Measurements from ENCODE around the gene TPRG1. TPM values are rescaled to one million over a fixed set of nuclear protein-coding genes. Genes with fewer than 3 reads are reported as not detected.

The TPRG1 gene
- total and polyA plus RNA-seq, 2 of the 8 experiments (the other 6 are each of a cell fraction or from before 2014, with no cell fraction given) = 0.37 to 0.47 TPM

GRCh38 chr3:189235214-189235613 is 63.4 kb downstream of the TPRG1 start:
- H2BK120ac ChIP-seq (replicated peaks; ENCODE audit: low read depth, low read length) = no peak overlapping the region
- H3K18ac ChIP-seq (ENCODE audit: extremely low read depth, low read length) = no peak overlapping the region
- no peak overlapping the region for H3K4me3 ChIP-seq (ENCODE audit: extremely low read depth in 1 of 4, insufficient read depth in 2 of 4, low read depth in 3 of 4, low read length in 4 of 4)
- CTCF ChIA-PET (ENCODE audit: partially characterized antibody) = interaction anchor here (0.6 to 3.6 kb wide), 8 partner anchors 19 to 1042 kb away, joined by 3 to 16 read pairs (median 3); no protein-coding TSS in a partner anchor
- no peak overlapping the region for H2BK5ac ChIP-seq (ENCODE audit: low read depth, low read length)
- no peaks in the 10 kb centered on the region; the same call in 1 of the 2 replicates for H3K23me2 ChIP-seq (ENCODE audit: low read depth, low read length)
- H4K8ac ChIP-seq (ENCODE audit: extremely low read depth, insufficient read depth, low read length) = no peak overlapping the region
- H3K9me3 ChIP-seq (ENCODE audit: insufficient read depth in 2 of 2, low read depth in 1 of 2, low read length in 1 of 2) = no peaks in the 10 kb centered on the region
- H3K4ac ChIP-seq (replicated peaks; ENCODE audit: insufficient read length, low read depth, low read length) = no peak overlapping the region
- H3K23ac ChIP-seq (ENCODE audit: insufficient read length) = no peak overlapping the region
- POLR2A ChIA-PET (ENCODE audit: partially characterized antibody) = no interaction called here
- no peak overlapping the region for H4K5ac ChIP-seq (ENCODE audit: insufficient read length, low read depth, low read length)
- H3K79me1 ChIP-seq (ENCODE audit: low read depth, low read length) = no peaks in the 10 kb centered on the region
- no peaks in the 10 kb centered on the region for H3K27me3 ChIP-seq (replicated peaks in 1 of 4; ENCODE audit: control insufficient read depth in 3 of 4, extremely low read depth in 1 of 4, insufficient read depth in 3 of 4, low read length in 3 of 4)
- FAIRE-seq (no peak), DNase-seq (ENCODE audit: low read depth in 1 of 2, low spot score in 2 of 2) (no peak)
- H3K79me2 ChIP-seq (ENCODE audit: control insufficient read depth in 1 of 2, insufficient read depth in 2 of 2, low read length in 2 of 2) = no peaks in the 10 kb centered on the region
- H2BK15ac ChIP-seq (ENCODE audit: low read length) = no peak overlapping the region
- H3K36me3 ChIP-seq (ENCODE audit: control insufficient read depth in 2 of 4, insufficient read depth in 4 of 4, low read length in 3 of 4) = no peaks in the 10 kb centered on the region
- 90% methylated on average over 2 of the region's 2 CpGs; no CpG with 5 or more reads in 1 of the 2 experiments for WGBS, 2 experiments (ENCODE audit: extremely low coverage in 1 of 2, insufficient coverage in 1 of 2, insufficient read length in 1 of 2, insufficient replicate concordance in 2 of 2, low coverage in 1 of 2, low lambda C conversion rate in 2 of 2, missing lambda C conversion rate in 1 of 2)
- TF ChIP-seq SIRT6 (IDR thresholded peaks at IDR 0.05; ENCODE audit: low read length) (no peak), CEBPB (IDR thresholded peaks at IDR 0.05; ENCODE audit: low read depth, low read length) (no peak), TAF1 (IDR thresholded peaks at IDR 0.05; ENCODE audit: low read depth, low read length) (no peak), RAD21 (IDR thresholded peaks at IDR 0.05 in 1 of 2, conservative IDR thresholded peaks at IDR 0.05 in 1 of 2; ENCODE audit: low read depth in 2 of 2, low read length in 2 of 2) (no peak), KDM5A (IDR thresholded peaks at IDR 0.05; ENCODE audit: low read length) (no peak), YY1 (IDR thresholded peaks at IDR 0.05; ENCODE audit: low read depth, low read length) (no peak), EZH2 (IDR thresholded peaks at IDR 0.05; ENCODE audit: low read depth, low read length, severe bottlenecking) (no peak), EP300 (IDR thresholded peaks at IDR 0.05; ENCODE audit: borderline replicate concordance in 1 of 2, low read depth in 2 of 2, low read length in 2 of 2) (no peak), RNF2 (IDR thresholded peaks at IDR 0.05; ENCODE audit: borderline replicate concordance, low read depth, low read length, missing control alignments, poor library complexity, severe bottlenecking) (no peak)
- H4K91ac ChIP-seq (replicated peaks; ENCODE audit: insufficient read length, low read length) = no peak overlapping the region
- H3K14ac ChIP-seq (ENCODE audit: insufficient read length) = no peak overlapping the region
- H4K20me1 ChIP-seq (replicated peaks in 1 of 2; ENCODE audit: control insufficient read depth in 1 of 2, insufficient read depth in 2 of 2, low read length in 2 of 2) = no peaks in the 10 kb centered on the region
- H3K27ac ChIP-seq (ENCODE audit: low read depth, low read length) = no peak overlapping the region
- H2AFZ ChIP-seq (ENCODE audit: low read length) = no peak overlapping the region
- no peaks in the 10 kb centered on the region for H3K4me1 ChIP-seq (replicated peaks in 1 of 4; ENCODE audit: control insufficient read depth in 3 of 4, insufficient read depth in 4 of 4, low read length in 3 of 4)
- no peak overlapping the region for H3K4me2 ChIP-seq (ENCODE audit: insufficient read depth in 1 of 2, low read depth in 2 of 2, low read length in 2 of 2)
- no peak overlapping the region for H2BK20ac ChIP-seq (ENCODE audit: low read length)
- H3K56ac ChIP-seq (replicated peaks; ENCODE audit: insufficient read length, low read depth, low read length) = no peak overlapping the region
- H2BK12ac ChIP-seq (ENCODE audit: low read depth, low read length) = no peak overlapping the region
- no peak overlapping the region for H3K9ac ChIP-seq (replicated peaks in 1 of 4; ENCODE audit: extremely low read depth in 1 of 4, low read depth in 3 of 4, low read length in 3 of 4)
- no peak overlapping the region for H2AK5ac ChIP-seq (ENCODE audit: low read depth, low read length)

Measured in H1 (cell line).